Measurements from ENCODE around the gene PPP1R26.

DNA sequence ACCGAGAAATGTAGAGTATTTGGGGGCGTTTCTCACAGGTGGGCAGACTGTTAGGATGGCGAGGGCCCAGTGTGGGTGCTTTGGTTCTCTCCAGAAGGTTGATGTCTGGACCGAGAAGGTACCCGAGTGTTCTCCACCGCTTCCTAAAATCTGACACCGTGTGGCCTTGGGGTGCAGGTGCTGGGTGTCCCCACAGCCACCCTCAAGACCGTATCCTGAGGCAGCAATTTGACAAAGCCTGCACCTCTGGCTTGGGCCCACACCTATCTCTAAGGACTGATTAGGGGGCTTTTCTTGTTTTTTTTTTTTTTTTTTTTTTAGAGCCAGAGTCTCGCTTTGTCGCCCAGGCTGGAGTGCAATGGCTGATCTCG, 1.3 kb downstream of the PPP1R26 start:
- TF ChIP-seq CTCF (IDR thresholded peaks at IDR 0.05; ENCODE audit: low read length): no peak
- no peak for TF ChIP-seq EZH2 (IDR thresholded peaks at IDR 0.05; ENCODE audit: borderline replicate concordance, low read length)
